SU-DHL-6 (cell line): ENCODE data around the gene EXOC6B.

Experiments
- H2AFZ ChIP-seq: fragments of 200-600 bp; sonication (generic); 2 replicates; pipeline ENCODE4 v1.6.1; 2014; ENCODE audit warnings: low read depth, mild to moderate bottlenecking, moderate library complexity, mixed read lengths, antibody characterized with exemption, low read length; ENCODE audit not compliant: severe bottlenecking
- H3F3A ChIP-seq: fragments of 200-600 bp; shearing (Covaris generic); 2 replicates; pipeline ENCODE4 v1.6.0; 2016; ENCODE audit warnings: antibody characterized with exemption, mild to moderate bottlenecking; ENCODE audit not compliant: insufficient read depth
- H3K27ac ChIP-seq: fragments of 200-600 bp; sonication (generic); 2 replicates; pipeline ENCODE4 v1.5.1; 2016; ENCODE audit warnings: low read depth, mild to moderate bottlenecking, low read length, moderate library complexity, mixed read lengths
- H3K27me3 ChIP-seq: fragments of 200-600 bp; sonication (generic), shearing (Covaris generic); 2 replicates; pipeline ENCODE4 v1.6.0; 2014; ENCODE audit warnings: mild to moderate bottlenecking, low read length
- H3K36me3 ChIP-seq: fragments of 200-600 bp; sonication (generic); 2 replicates; pipeline ENCODE4 v1.6.1; 2014; ENCODE audit warnings: mild to moderate bottlenecking, low read length, mixed read lengths
- H3K4me2 ChIP-seq: fragments of 300-600, 200-600 bp; shearing (Covaris generic), sonication (generic); 2 replicates; pipeline ENCODE4 v1.6.0; 2014; ENCODE audit warnings: low read length, low read depth, mild to moderate bottlenecking; ENCODE audit not compliant: poor library complexity, severe bottlenecking
- H3K4me3 ChIP-seq: fragments of 200-600 bp; sonication (generic); 2 replicates; pipeline ENCODE4 v1.5.1; 2014; ENCODE audit warnings: antibody characterized with exemption, low read length, mild to moderate bottlenecking, mixed read lengths; ENCODE audit not compliant: insufficient read depth, poor library complexity, severe bottlenecking
- H3K79me2 ChIP-seq: fragments of 200-600 bp; sonication (generic); 2 replicates; pipeline ENCODE4 v1.6.1; 2014; ENCODE audit warnings: mild to moderate bottlenecking, low read length, moderate library complexity; ENCODE audit not compliant: insufficient read depth
- H3K9ac ChIP-seq: fragments of 200-600 bp; sonication (generic); 2 replicates; pipeline ENCODE4 v1.7.0; 2014; ENCODE audit warnings: mild to moderate bottlenecking, low read length
- H3K9me2 ChIP-seq: fragments of 200-600 bp; sonication (generic); replicated peaks from 2 replicates; pipeline ENCODE4 v1.6.1; 2014; ENCODE audit warnings: low read length; ENCODE audit not compliant: insufficient read depth
- H3K9me3 ChIP-seq: fragments of 200-600 bp; sonication (generic); 2 replicates; pipeline ENCODE4 v1.6.1; 2014; ENCODE audit warnings: low read length, mixed read lengths; ENCODE audit not compliant: insufficient read depth
- H4K20me1 ChIP-seq: fragments of 200-600 bp; sonication (generic); 2 replicates; pipeline ENCODE4 v1.6.1; 2014; ENCODE audit warnings: low read depth, mild to moderate bottlenecking, antibody characterized with exemption, low read length, moderate library complexity, mixed read lengths
- EZH2phosphoT487 ChIP-seq: fragments of 200-600 bp; sonication (generic), shearing (Covaris generic); conservative IDR thresholded peaks from 2 replicates; pipeline ENCODE4 v1.6.1; 2018; ENCODE audit warnings: mild to moderate bottlenecking, antibody characterized with exemption, low read length, moderate library complexity, mixed read lengths
- TF ChIP-seq, protein P1 (sequence below): fragments of 200-600 bp; sonication (generic); IDR thresholded peaks from one replicate; pipeline ENCODE4 v1.5.1; 2017; ENCODE audit warnings: antibody characterized with exemption, mild to moderate bottlenecking, low read length, moderate library complexity; ENCODE audit not compliant: insufficient read depth, poor library complexity, severe bottlenecking

The EXOC6B gene

DNA sequence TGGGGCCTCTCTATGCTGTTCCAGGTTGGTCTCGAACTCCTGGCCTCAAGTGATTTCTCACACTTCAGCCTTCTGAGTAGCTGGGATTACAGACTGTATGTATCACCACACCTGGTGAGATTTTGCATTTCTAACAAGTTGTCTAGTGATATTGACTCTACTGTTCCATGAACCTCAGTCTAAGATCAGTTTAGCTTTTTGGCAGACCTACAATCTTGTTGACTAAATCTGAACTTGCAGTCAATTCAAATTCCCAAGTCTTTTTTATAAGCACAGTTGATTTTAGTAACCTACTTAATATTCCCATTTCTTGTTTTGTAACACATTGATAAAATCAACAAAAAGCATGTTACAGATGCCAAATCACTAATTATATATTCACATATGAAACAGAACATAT is 412.1 kb downstream of the EXOC6B start:
- no peak overlapping the region for H3K4me2 ChIP-seq
- H3K27me3 ChIP-seq, result no peaks in the 10 kb centered on the region
- H3K4me3 ChIP-seq, result no peak overlapping the region
- H3K27ac ChIP-seq, result no peak overlapping the region
- no peaks in the 10 kb centered on the region for H3K36me3 ChIP-seq
- no peaks in the 10 kb centered on the region for H3F3A ChIP-seq
- H3K79me2 ChIP-seq, result no peaks in the 10 kb centered on the region
- H2AFZ ChIP-seq, result no peak overlapping the region
- H3K9ac ChIP-seq, result no peak overlapping the region
- H4K20me1 ChIP-seq, result no peaks in the 10 kb centered on the region
- TF ChIP-seq, protein P1, sequence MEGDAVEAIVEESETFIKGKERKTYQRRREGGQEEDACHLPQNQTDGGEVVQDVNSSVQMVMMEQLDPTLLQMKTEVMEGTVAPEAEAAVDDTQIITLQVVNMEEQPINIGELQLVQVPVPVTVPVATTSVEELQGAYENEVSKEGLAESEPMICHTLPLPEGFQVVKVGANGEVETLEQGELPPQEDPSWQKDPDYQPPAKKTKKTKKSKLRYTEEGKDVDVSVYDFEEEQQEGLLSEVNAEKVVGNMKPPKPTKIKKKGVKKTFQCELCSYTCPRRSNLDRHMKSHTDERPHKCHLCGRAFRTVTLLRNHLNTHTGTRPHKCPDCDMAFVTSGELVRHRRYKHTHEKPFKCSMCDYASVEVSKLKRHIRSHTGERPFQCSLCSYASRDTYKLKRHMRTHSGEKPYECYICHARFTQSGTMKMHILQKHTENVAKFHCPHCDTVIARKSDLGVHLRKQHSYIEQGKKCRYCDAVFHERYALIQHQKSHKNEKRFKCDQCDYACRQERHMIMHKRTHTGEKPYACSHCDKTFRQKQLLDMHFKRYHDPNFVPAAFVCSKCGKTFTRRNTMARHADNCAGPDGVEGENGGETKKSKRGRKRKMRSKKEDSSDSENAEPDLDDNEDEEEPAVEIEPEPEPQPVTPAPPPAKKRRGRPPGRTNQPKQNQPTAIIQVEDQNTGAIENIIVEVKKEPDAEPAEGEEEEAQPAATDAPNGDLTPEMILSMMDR, result no peak
- TF ChIP-seq EZH2phosphoT487, result no peak
- no peaks in the 10 kb centered on the region for H3K9me3 ChIP-seq
- H3K9me2 ChIP-seq, result no peaks in the 10 kb centered on the region

DNA sequence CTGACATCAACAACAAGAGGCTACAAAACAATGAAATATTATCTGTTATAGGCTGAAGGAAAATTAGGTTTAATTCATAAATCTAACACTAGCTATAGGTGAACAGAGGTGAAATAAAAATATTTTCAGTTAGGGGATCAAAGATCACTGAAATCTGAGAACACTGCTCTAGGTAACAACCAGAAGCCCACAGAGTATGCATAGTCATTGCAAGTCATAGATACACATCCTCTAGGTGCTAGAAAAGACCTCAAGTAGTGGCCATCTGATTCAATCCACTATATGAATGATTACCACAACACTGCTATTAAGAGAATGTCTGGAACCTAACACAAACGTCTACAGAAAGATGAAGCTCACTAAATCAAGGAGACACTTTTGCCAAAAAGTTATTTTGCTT is 413.6 kb downstream of the EXOC6B start:
- Histone ChIP-seq H4K20me1 (no peaks in the 10 kb centered on the region), H3K36me3 (no peaks in the 10 kb centered on the region), H3K9me3 (no peaks in the 10 kb centered on the region), H3K27me3 (no peaks in the 10 kb centered on the region), H3K79me2 (no peaks in the 10 kb centered on the region), H3K4me2 (no peak overlapping the region), H3K9me2 (no peaks in the 10 kb centered on the region), H3K27ac (no peak overlapping the region), H2AFZ (no peak overlapping the region), H3K9ac (no peak overlapping the region), H3F3A (no peaks in the 10 kb centered on the region), H3K4me3 (no peak overlapping the region)
- TF ChIP-seq, protein P1, result no peak
- TF ChIP-seq EZH2phosphoT487, result no peak

GRCh38 chr2:72399879-72400278 is 426.0 kb downstream of the EXOC6B start:
- H3K9ac ChIP-seq, result no peak overlapping the region

More at GRCh38 chr2:72399879-72400278, 426.0 kb downstream of the EXOC6B start:
- no peaks in the 10 kb centered on the region for H3K9me3 ChIP-seq
- no peak overlapping the region for H3K4me3 ChIP-seq
- no peaks in the 10 kb centered on the region for H4K20me1 ChIP-seq
- H3K9me2 ChIP-seq, result no peaks in the 10 kb centered on the region
- no peaks in the 10 kb centered on the region for H3K36me3 ChIP-seq
- H3F3A ChIP-seq, result no peaks in the 10 kb centered on the region
- no peak overlapping the region for H3K4me2 ChIP-seq
- H3K27ac ChIP-seq, result no peak overlapping the region
- H2AFZ ChIP-seq, result no peak overlapping the region
- no peaks in the 10 kb centered on the region for H3K27me3 ChIP-seq
- TF ChIP-seq, protein P1, result no peak
- no peak for TF ChIP-seq EZH2phosphoT487
- no peaks in the 10 kb centered on the region for H3K79me2 ChIP-seq
